T1000 (cell line): ENCODE data around the gene FRY.
"Not testable (repeated sequence)": the region's sequence is repeated elsewhere in the genome, so short reads cannot be mapped to it uniquely, and the experiment has no call there.

Source experiments
- DNase-seq: peaks from one replicate; lab custom pipeline; 2025; ENCODE audit warnings: mixed read lengths; lab: John Stamatoyannopoulos, UW

The FRY gene

GRCh38 chr13:32031025-32031814 is at the start of gene FRY:
TSS of gene FRY (plus strand) at chr13:32031774. CDS start at chr13:32031796, 22 bp downstream.
- DNase-seq: peak; percentile 23

GRCh38 chr13:31982124-31982523 is 49.5 kb upstream of the FRY start:
- DNase-seq: no peak

GRCh38 chr13:31982540-31982939 is 49.0 kb upstream of the FRY start:
- DNase-seq: peak; percentile 42

GRCh38 chr13:31983696-31984095 is 47.9 kb upstream of the FRY start:
- DNase-seq: not testable (repeated sequence)

GRCh38 chr13:31984388-31984787 is 47.2 kb upstream of the FRY start:
- not testable (repeated sequence) for DNase-seq

GRCh38 chr13:31986676-31987470 is 44.7 kb upstream of the FRY start:
- no peak for DNase-seq

GRCh38 chr13:31987535-31988170 is 43.9 kb upstream of the FRY start:
- no peak for DNase-seq

- DNase-seq: not testable (repeated sequence)
Observed at GRCh38 chr13:31994367-31994766, 37.2 kb upstream of the FRY start.

GRCh38 chr13:31996601-31997000 is 35.0 kb upstream of the FRY start:
- no peak for DNase-seq

GRCh38 chr13:31997641-31998040 is 33.9 kb upstream of the FRY start:
- DNase-seq: no peak

GRCh38 chr13:31998131-31998530 is 33.4 kb upstream of the FRY start:
- no peak for DNase-seq

- DNase-seq: not testable (repeated sequence)
Observed at GRCh38 chr13:32000754-32001153, 30.8 kb upstream of the FRY start.

- no peak for DNase-seq
Observed at GRCh38 chr13:32001154-32001768, 30.3 kb upstream of the FRY start.

GRCh38 chr13:32001769-32002168 is 29.8 kb upstream of the FRY start:
- no peak for DNase-seq

- DNase-seq: no peak
Observed at GRCh38 chr13:32002873-32003272, 28.7 kb upstream of the FRY start.

GRCh38 chr13:32007494-32007893 is 24.1 kb upstream of the FRY start:
- DNase-seq: no peak

- no peak for DNase-seq
Observed at GRCh38 chr13:32008518-32009175, 22.9 kb upstream of the FRY start.

GRCh38 chr13:32009362-32009761 is 22.2 kb upstream of the FRY start:
- no peak for DNase-seq

GRCh38 chr13:32010136-32010535 is 21.4 kb upstream of the FRY start:
- DNase-seq: no peak

GRCh38 chr13:32011971-32012370 is 19.6 kb upstream of the FRY start:
- DNase-seq: no peak

GRCh38 chr13:32013181-32013580 is 18.4 kb upstream of the FRY start:
- DNase-seq: no peak

- no peak for DNase-seq
Observed at GRCh38 chr13:32016119-32016518, 15.5 kb upstream of the FRY start.
